RWPE2 (cell line): Measurements from ENCODE around the gene NRL.

ENCODE experiments used
- ATAC-seq: fragments of 200-7000 bp; cut with Tn5 transposase; 3 replicates; pipeline ENCODE4 v1.9.1; 2021; ENCODE audit warnings: low read depth
- DNase-seq: peaks from one replicate; pipeline ENCODE4 v3.0.0-alpha.2; 2020; ENCODE audit warnings: low spot score
- H3K27ac ChIP-seq: fragments of 450-650 bp; 2 replicates; pipeline ENCODE4 v1.5.1; 2017; ENCODE audit warnings: mild to moderate bottlenecking; ENCODE audit not compliant: poor library complexity, severe bottlenecking
- H3K27me3 ChIP-seq: fragments of 250-450 bp; sonication (Bioruptor Pico); 2 replicates; pipeline ENCODE4 v1.5.1; 2021; ENCODE audit warnings: mild to moderate bottlenecking, moderate library complexity; ENCODE audit not compliant: insufficient read depth, poor library complexity, severe bottlenecking
- H3K36me3 ChIP-seq: fragments of 250-450 bp; sonication (Bioruptor Pico); 2 replicates; pipeline ENCODE4 v1.5.1; 2020; ENCODE audit warnings: low read depth, mild to moderate bottlenecking, moderate library complexity
- H3K4me1 ChIP-seq: fragments of 250-450 bp; sonication (Bioruptor Pico); 2 replicates; pipeline ENCODE4 v1.5.1; 2021; ENCODE audit warnings: mild to moderate bottlenecking, moderate library complexity; ENCODE audit not compliant: insufficient read depth, poor library complexity, severe bottlenecking
- H3K4me3 ChIP-seq: fragments of 250-450 bp; sonication (Bioruptor Pico); 2 replicates; pipeline ENCODE4 v1.5.1; 2021; ENCODE audit warnings: mild to moderate bottlenecking, moderate library complexity; ENCODE audit not compliant: severe bottlenecking
- H3K9me3 ChIP-seq: fragments of 250-450 bp; sonication (Bioruptor Pico); 2 replicates; pipeline ENCODE4 v1.5.1; 2021; ENCODE audit warnings: mild to moderate bottlenecking, moderate library complexity; ENCODE audit not compliant: severe bottlenecking
- CTCF ChIP-seq: fragments of 450-650 bp; IDR thresholded peaks from one replicate; pipeline ENCODE4 v1.5.1; 2017; ENCODE audit warnings: mild to moderate bottlenecking, moderate library complexity; ENCODE audit not compliant: poor library complexity, severe bottlenecking

NRL gene

GRCh38 chr14:24123424-24124417 lies 9.0 kb upstream of the NRL start:
- DNase-seq = no peak
- peak; percentile 26; the same call in 1 of the 3 replicates for ATAC-seq
- no peak overlapping the region for H3K4me3 ChIP-seq
- H3K36me3 ChIP-seq = peaks cover 25% of the 10 kb centered on the region
- H3K27me3 ChIP-seq = no peaks in the 10 kb centered on the region
- no peaks in the 10 kb centered on the region for H3K9me3 ChIP-seq
- H3K27ac ChIP-seq = no peak overlapping the region
- no peak for TF ChIP-seq CTCF
- no peaks in the 10 kb centered on the region for H3K4me1 ChIP-seq

- Histone ChIP-seq H3K4me1 (no peaks in the 10 kb centered on the region), H3K27ac (no peak overlapping the region), H3K27me3 (no peaks in the 10 kb centered on the region), H3K4me3 (no peak overlapping the region), H3K9me3 (no peaks in the 10 kb centered on the region), H3K36me3 (peaks cover 34% of the 10 kb centered on the region)
- ATAC-seq (no peak), DNase-seq (no peak)
- no peak for TF ChIP-seq CTCF
These were observed 8.1 kb upstream of the NRL start for GRCh38 chr14:24122898-24123297.

- ATAC-seq (no peak), DNase-seq (no peak)
- Histone ChIP-seq H3K4me1 (no peaks in the 10 kb centered on the region), H3K27me3 (no peaks in the 10 kb centered on the region), H3K27ac (no peak overlapping the region), H3K9me3 (no peaks in the 10 kb centered on the region), H3K36me3 (peaks cover 38% of the 10 kb centered on the region), H3K4me3 (no peak overlapping the region)
- TF ChIP-seq CTCF = no peak
These were observed 7.7 kb upstream of the NRL start for GRCh38 chr14:24122416-24122815.

- Histone ChIP-seq H3K4me1 (no peaks in the 10 kb centered on the region), H3K27ac (no peak overlapping the region), H3K27me3 (no peaks in the 10 kb centered on the region), H3K4me3 (no peak overlapping the region), H3K9me3 (no peaks in the 10 kb centered on the region), H3K36me3 (peaks cover 49% of the 10 kb centered on the region)
- no peak for TF ChIP-seq CTCF
- no peak for ATAC-seq
- DNase-seq = no peak
These were observed 6.5 kb upstream of the NRL start for GRCh38 chr14:24121210-24121609.

GRCh38 chr14:24119691-24120090 lies 4.9 kb upstream of the NRL start:
- ATAC-seq (no peak), DNase-seq (no peak)
- no peak overlapping the region for H3K4me3 ChIP-seq
- H3K4me1 ChIP-seq = peaks cover 4% of the 10 kb centered on the region
- no peak for TF ChIP-seq CTCF
- H3K9me3 ChIP-seq = no peaks in the 10 kb centered on the region
- H3K27ac ChIP-seq = no peak overlapping the region
- H3K27me3 ChIP-seq = no peaks in the 10 kb centered on the region
- peaks cover 49% of the 10 kb centered on the region for H3K36me3 ChIP-seq
